Liver (tissue), 9 donors: Measurements from ENCODE around the gene BLM. TPM values are rescaled to one million over a fixed set of nuclear protein-coding genes. Genes with fewer than 3 reads are reported as not detected.

Experiments used
- DNase-seq: peaks from one replicate; pipeline ENCODE4 v3.0.0-alpha.2; 2017; ENCODE audit warnings: low spot score
- H3K27ac ChIP-seq, 2 donors: one replicate each; pipeline ENCODE4 v1.7.0; 2013; ENCODE audit warnings: inconsistent platforms in 2 of 2, low read length in 2 of 2, control low read depth in 1 of 2, low read depth in 1 of 2, mild to moderate bottlenecking in 1 of 2
- H3K27me3 ChIP-seq, 4 donors: one replicate each; pipeline versions ENCODE4 v1.6.1 to v1.7.0; 2013; ENCODE audit warnings: low read length in 3 of 4, inconsistent platforms in 1 of 4, mild to moderate bottlenecking in 1 of 4, moderate library complexity in 1 of 4; ENCODE audit not compliant: control insufficient read depth in 4 of 4, insufficient read depth in 4 of 4
- H3K36me3 ChIP-seq, 4 donors: one replicate each; pipeline versions ENCODE4 v1.6.1 to v1.7.0; 2013; ENCODE audit warnings: low read length in 3 of 4, mild to moderate bottlenecking in 3 of 4, low read depth in 1 of 4, moderate library complexity in 1 of 4; ENCODE audit not compliant: control insufficient read depth in 4 of 4, insufficient read depth in 3 of 4
- H3K4me1 ChIP-seq, 4 donors: one replicate each; pipeline versions ENCODE4 v1.6.1 to v1.7.0; 2013; ENCODE audit warnings: low read length in 3 of 4, mild to moderate bottlenecking in 3 of 4, moderate library complexity in 1 of 4; ENCODE audit not compliant: control insufficient read depth in 4 of 4, insufficient read depth in 4 of 4
- H3K4me3 ChIP-seq, 3 donors: one replicate each; pipeline versions ENCODE4 v1.6.1 to v1.7.0; 2013; ENCODE audit warnings: low read length in 3 of 3, control low read depth in 1 of 3, low read depth in 1 of 3, mild to moderate bottlenecking in 1 of 3
- H3K9ac ChIP-seq, 2 donors: one replicate each; pipeline ENCODE4 v1.7.0; 2013; ENCODE audit warnings: low read length in 2 of 2, mild to moderate bottlenecking in 2 of 2, moderate library complexity in 2 of 2, control low read depth in 1 of 2, low read depth in 1 of 2
- H3K9me3 ChIP-seq, 4 donors: one replicate each; pipeline versions ENCODE4 v1.6.1 to v1.7.0; 2013; ENCODE audit warnings: low read length in 3 of 4; ENCODE audit not compliant: control insufficient read depth in 4 of 4
- EGR1 ChIP-seq, 2 donors: IDR thresholded peaks; 2 replicates each; pipeline ENCODE4 v1.6.1; 2016 to 2018; ENCODE audit warnings: antibody characterized with exemption in 2 of 2, low read depth in 2 of 2
- FOXA2 ChIP-seq: IDR thresholded peaks from 2 replicates; pipeline ENCODE4 v1.6.1; 2016; ENCODE audit warnings: antibody characterized with exemption
- HNF4A ChIP-seq, 2 donors: conservative IDR thresholded peaks; 2 replicates each; pipeline ENCODE4 v1.6.1; 2016; ENCODE audit warnings: antibody characterized with exemption in 2 of 2, mild to moderate bottlenecking in 2 of 2
- HNF4G ChIP-seq: IDR thresholded peaks from 2 replicates; pipeline ENCODE4 v1.6.1; 2016; ENCODE audit warnings: antibody characterized with exemption
- JUND ChIP-seq, 2 donors: IDR thresholded peaks; 2 replicates each; pipeline ENCODE4 v1.6.1; 2016; ENCODE audit warnings: antibody characterized with exemption in 2 of 2
- NR2F2 ChIP-seq: IDR thresholded peaks from 2 replicates; pipeline ENCODE4 v1.6.1; 2016; ENCODE audit warnings: antibody characterized with exemption
- RAD21 ChIP-seq, 2 donors: IDR thresholded peaks; 2 replicates each; pipeline ENCODE4 v1.6.1; 2016; ENCODE audit warnings: antibody characterized with exemption in 2 of 2, mild to moderate bottlenecking in 2 of 2
- RXRA ChIP-seq, 2 donors: IDR thresholded peaks; 2 replicates each; pipeline ENCODE4 v1.6.1; 2017 to 2018; ENCODE audit warnings: antibody characterized with exemption in 2 of 2, mild to moderate bottlenecking in 1 of 2
- TAF1 ChIP-seq: conservative IDR thresholded peaks from 2 replicates; pipeline ENCODE4 v1.6.1; 2016; ENCODE audit warnings: antibody characterized with exemption, mild to moderate bottlenecking
- WGBS: extraction: QIAGEN DNeasy Blood & Tissue Kit; methylation state at CpG from one replicate; pipeline ENCODE4 v1.1.7; 2013; 5-methylcytosine and 5-hydroxymethylcytosine counted together
- polyA plus RNA-seq, 2 donors: library from polyadenylated mRNA; stranded (reverse) in 1 of 2; unstranded in 1 of 2; fragments of 200-250 nt in 1 of 2; fragments of >200 nt in 1 of 2; fragmentation: Nextera tagmentation in 1 of 2; extraction: Ambion mirVana in 1 of 2; gene quantifications; one replicate each; pipeline versions ENCODE4 v1.2.1 to v1.2.3, GENCODE V29; 2013 to 2015
- total RNA-seq, 2 donors: library from RNA; depleted of rRNA; stranded (reverse); fragments of >200 nt; gene quantifications; one replicate each; pipeline ENCODE4 v1.2.3, GENCODE V29; 2014
- TF ChIP-seq, protein P1 (sequence below): IDR thresholded peaks from 2 replicates; pipeline ENCODE4 v1.6.1; 2016; ENCODE audit warnings: antibody characterized with exemption
- TF ChIP-seq, protein P2 (sequence below): IDR thresholded peaks from 2 replicates; pipeline ENCODE4 v1.6.1; 2016; ENCODE audit warnings: antibody characterized with exemption
- TF ChIP-seq, protein P3 (sequence below): IDR thresholded peaks from 2 replicates; pipeline ENCODE4 v1.6.1; 2016; ENCODE audit warnings: antibody characterized with exemption, mild to moderate bottlenecking
- TF ChIP-seq, protein P4 (sequence below): IDR thresholded peaks from 2 replicates; pipeline ENCODE4 v1.6.1; 2016; ENCODE audit warnings: antibody characterized with exemption
- donor health status: healthy.
- donor health status: healthy.
- donor health status: healthy.
- donor health status: healthy.
- donor health status: healthy.

BLM gene
- total and polyA plus RNA-seq, 4 donors = 0.33 to 15.1 (median 0.41) TPM

DNA sequence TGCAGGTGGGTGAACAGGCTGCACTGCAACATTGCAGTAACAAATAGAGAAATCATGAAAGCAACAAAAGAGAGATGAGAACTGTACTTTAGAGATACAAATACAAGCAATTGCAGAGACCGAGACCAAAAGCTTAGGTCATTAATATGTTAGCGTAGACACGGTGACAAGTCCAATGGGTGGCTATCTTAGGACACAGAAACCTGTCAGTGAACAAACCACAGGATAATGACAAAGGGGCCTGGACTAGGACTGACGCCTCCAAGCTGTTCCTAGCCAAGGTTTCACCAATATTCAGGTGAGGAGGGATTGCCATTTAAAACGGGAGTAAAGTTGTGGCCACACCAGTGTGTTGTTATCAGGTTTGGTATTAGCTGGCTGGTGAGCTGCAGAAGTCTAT is 41.7 kb upstream of the BLM start:
- no peaks in the 10 kb centered on the region for H3K27me3 ChIP-seq
- no peak for DNase-seq
- H3K9me3 ChIP-seq = no peaks in the 10 kb centered on the region
- TF ChIP-seq, protein P1, sequence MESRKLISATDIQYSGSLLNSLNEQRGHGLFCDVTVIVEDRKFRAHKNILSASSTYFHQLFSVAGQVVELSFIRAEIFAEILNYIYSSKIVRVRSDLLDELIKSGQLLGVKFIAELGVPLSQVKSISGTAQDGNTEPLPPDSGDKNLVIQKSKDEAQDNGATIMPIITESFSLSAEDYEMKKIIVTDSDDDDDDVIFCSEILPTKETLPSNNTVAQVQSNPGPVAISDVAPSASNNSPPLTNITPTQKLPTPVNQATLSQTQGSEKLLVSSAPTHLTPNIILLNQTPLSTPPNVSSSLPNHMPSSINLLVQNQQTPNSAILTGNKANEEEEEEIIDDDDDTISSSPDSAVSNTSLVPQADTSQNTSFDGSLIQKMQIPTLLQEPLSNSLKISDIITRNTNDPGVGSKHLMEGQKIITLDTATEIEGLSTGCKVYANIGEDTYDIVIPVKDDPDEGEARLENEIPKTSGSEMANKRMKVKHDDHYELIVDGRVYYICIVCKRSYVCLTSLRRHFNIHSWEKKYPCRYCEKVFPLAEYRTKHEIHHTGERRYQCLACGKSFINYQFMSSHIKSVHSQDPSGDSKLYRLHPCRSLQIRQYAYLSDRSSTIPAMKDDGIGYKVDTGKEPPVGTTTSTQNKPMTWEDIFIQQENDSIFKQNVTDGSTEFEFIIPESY = no peak
- no peak overlapping the region for H3K9ac ChIP-seq
- 94% methylated on average over 5 of the region's 5 CpGs for WGBS
- no peak overlapping the region for H3K27ac ChIP-seq
- H3K4me1 ChIP-seq = no peaks in the 10 kb centered on the region
- no peaks in the 10 kb centered on the region for H3K36me3 ChIP-seq
- H3K4me3 ChIP-seq = no peak overlapping the region

DNA sequence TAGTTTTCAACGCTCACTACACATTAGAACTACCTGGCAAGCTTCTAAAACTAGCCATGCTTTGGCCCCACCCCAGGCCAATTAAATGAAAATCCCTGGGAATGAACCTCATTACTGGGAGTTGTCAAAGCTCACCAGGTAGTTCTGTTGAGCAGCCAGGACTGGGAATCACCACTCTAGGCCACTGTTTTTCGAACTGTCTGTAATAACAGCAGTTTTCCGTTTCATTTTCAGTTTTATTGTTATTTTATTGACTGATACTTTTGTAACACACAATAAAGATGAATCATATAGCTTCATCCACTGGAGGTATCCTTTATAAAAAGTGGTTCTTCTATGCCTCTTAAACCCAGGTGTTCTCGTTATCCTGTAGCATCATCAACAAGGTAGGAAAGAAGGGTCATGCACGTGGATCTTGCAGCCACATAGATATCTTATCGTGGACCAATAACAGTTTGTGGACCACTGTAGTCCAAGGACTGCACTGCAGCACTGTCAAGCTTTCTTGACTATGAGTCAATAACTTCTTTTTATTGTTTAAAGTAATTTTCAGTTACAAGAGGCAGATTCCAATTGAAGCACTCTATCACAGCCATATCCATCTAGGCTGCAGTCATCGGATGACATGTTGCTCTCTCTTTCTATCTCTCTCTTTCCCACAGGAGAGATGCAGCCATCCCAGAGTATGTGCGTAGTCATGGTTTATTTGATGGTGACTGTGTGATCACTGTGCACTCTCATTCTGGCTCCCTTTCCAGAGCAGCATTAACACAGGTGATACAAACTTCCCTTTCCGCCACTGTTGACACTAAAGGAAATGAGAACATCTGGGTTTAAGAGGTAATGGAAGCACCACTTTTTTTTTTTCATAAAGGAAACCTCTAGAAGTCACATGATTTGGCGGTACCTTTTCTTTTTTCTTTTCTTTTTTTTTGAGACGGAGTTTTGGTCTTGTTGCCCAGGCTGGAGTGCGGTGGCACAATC is 39.0 kb upstream of the BLM start:
- H3K4me3 ChIP-seq = no peak overlapping the region
- H3K27ac ChIP-seq = no peak overlapping the region
- no peaks in the 10 kb centered on the region for H3K27me3 ChIP-seq
- TF ChIP-seq, protein P2, sequence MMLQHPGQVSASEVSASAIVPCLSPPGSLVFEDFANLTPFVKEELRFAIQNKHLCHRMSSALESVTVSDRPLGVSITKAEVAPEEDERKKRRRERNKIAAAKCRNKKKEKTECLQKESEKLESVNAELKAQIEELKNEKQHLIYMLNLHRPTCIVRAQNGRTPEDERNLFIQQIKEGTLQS = no peak
- TF ChIP-seq, protein P1 = no peak
- no peak overlapping the region for H3K9ac ChIP-seq
- H3K36me3 ChIP-seq = no peaks in the 10 kb centered on the region
- 86% methylated on average over 12 of the region's 12 CpGs for WGBS
- H3K4me1 ChIP-seq = no peaks in the 10 kb centered on the region
- no peak for DNase-seq
- no peaks in the 10 kb centered on the region for H3K9me3 ChIP-seq

DNA sequence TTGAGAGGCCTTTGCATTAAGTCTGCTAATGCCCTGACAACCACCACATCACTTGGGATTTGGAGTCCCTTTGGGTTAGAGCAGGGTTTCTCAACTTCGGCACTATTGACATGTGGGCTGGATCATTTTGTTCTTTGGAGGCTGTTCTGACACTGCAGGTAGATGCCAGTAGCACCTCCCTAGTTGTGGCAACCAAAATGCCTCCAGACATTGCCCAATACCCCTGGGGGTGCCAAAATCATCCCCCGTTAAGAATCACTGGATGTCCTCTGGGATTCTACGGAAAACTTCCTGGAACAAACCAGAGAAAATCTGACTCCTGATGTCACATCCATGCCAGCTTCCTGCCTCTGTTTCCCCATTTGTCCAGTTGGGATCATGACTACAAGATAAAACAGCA is 37.2 kb upstream of the BLM start:
- TF ChIP-seq EGR1 (IDR thresholded peaks at IDR 0.05; ENCODE audit: low read depth in 2 of 2) (no peak), RAD21 (IDR thresholded peaks at IDR 0.05) (no peak), NR2F2 (no peak), HNF4G (no peak), TAF1 (no peak), HNF4A (conservative IDR thresholded peaks at IDR 0.05) (no peak), FOXA2 (no peak), RXRA (IDR thresholded peaks at IDR 0.05) (no peak), JUND (IDR thresholded peaks at IDR 0.05) (no peak)
- TF ChIP-seq, protein P3, sequence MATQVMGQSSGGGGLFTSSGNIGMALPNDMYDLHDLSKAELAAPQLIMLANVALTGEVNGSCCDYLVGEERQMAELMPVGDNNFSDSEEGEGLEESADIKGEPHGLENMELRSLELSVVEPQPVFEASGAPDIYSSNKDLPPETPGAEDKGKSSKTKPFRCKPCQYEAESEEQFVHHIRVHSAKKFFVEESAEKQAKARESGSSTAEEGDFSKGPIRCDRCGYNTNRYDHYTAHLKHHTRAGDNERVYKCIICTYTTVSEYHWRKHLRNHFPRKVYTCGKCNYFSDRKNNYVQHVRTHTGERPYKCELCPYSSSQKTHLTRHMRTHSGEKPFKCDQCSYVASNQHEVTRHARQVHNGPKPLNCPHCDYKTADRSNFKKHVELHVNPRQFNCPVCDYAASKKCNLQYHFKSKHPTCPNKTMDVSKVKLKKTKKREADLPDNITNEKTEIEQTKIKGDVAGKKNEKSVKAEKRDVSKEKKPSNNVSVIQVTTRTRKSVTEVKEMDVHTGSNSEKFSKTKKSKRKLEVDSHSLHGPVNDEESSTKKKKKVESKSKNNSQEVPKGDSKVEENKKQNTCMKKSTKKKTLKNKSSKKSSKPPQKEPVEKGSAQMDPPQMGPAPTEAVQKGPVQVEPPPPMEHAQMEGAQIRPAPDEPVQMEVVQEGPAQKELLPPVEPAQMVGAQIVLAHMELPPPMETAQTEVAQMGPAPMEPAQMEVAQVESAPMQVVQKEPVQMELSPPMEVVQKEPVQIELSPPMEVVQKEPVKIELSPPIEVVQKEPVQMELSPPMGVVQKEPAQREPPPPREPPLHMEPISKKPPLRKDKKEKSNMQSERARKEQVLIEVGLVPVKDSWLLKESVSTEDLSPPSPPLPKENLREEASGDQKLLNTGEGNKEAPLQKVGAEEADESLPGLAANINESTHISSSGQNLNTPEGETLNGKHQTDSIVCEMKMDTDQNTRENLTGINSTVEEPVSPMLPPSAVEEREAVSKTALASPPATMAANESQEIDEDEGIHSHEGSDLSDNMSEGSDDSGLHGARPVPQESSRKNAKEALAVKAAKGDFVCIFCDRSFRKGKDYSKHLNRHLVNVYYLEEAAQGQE = no peak
- TF ChIP-seq, protein P1 = no peak
- TF ChIP-seq, protein P4, sequence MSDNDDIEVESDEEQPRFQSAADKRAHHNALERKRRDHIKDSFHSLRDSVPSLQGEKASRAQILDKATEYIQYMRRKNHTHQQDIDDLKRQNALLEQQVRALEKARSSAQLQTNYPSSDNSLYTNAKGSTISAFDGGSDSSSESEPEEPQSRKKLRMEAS = no peak
- TF ChIP-seq, protein P2 = no peak
- Histone ChIP-seq H3K4me3 (no peak overlapping the region), H3K27ac (no peak overlapping the region), H3K4me1 (no peaks in the 10 kb centered on the region), H3K36me3 (no peaks in the 10 kb centered on the region), H3K9ac (no peak overlapping the region), H3K27me3 (no peaks in the 10 kb centered on the region), H3K9me3 (no peaks in the 10 kb centered on the region)
- WGBS = 79% methylated on average over 3 of the region's 3 CpGs
- DNase-seq = no peak
